Activated T-helper 2 cell treated with anti-CD3 and anti-CD28 coated beads, Interferon-gamma antibody, Interleukin-2, Interleukin-4, amounts not matched to agents 10 μg/mL and 5 μg/mL and 100 μg/mL, durations not matched to agents 14 hours and 24 hours and 36 hours (primary cell): ENCODE results near the gene CNTNAP2. TPM values are rescaled to one million over a fixed set of nuclear protein-coding genes. Genes with fewer than 3 reads are reported as not detected.
"Not testable (repeated sequence)": the region's sequence is repeated elsewhere in the genome, so short reads cannot be mapped to it uniquely, and the experiment has no call there.

Experiments
- DNase-seq: peaks from one replicate; pipeline ENCODE4 v3.0.0; 2021; ENCODE audit warnings: low spot score
- H3K27ac Mint-ChIP-seq: one replicate; pipeline ENCODE4 v1.8.0; 2021; ENCODE audit warnings: mixed read lengths
- H3K27me3 Mint-ChIP-seq: one replicate; pipeline ENCODE4 v1.8.0; 2021; ENCODE audit warnings: low read depth, mixed read lengths
- H3K36me3 Mint-ChIP-seq: one replicate; pipeline ENCODE4 v1.8.0; 2021; ENCODE audit warnings: low read depth, mixed read lengths
- H3K4me1 Mint-ChIP-seq: one replicate; pipeline ENCODE4 v1.8.0; 2021; ENCODE audit warnings: low read depth, mixed read lengths
- H3K4me3 Mint-ChIP-seq: one replicate; pipeline ENCODE4 v1.8.0; 2021; ENCODE audit warnings: low read depth, mild to moderate bottlenecking, moderate library complexity, mixed read lengths
- H3K9me3 Mint-ChIP-seq: one replicate; pipeline ENCODE4 v1.8.0; 2021; ENCODE audit warnings: mixed read lengths
- intact Hi-C: fragments of 100-400 bp; cut with micrococcal nuclease; formaldehyde crosslinking; loops from one replicate; pipeline ENCODE4 v1.15.1; 2023
- total RNA-seq: library from RNA; stranded (reverse); gene quantifications from 2 replicates; pipeline ENCODE4 v1.2.3, GENCODE V29; 2022

Gene CNTNAP2
- total RNA-seq, 1 donor from 2014 or later: not detected

DNA sequence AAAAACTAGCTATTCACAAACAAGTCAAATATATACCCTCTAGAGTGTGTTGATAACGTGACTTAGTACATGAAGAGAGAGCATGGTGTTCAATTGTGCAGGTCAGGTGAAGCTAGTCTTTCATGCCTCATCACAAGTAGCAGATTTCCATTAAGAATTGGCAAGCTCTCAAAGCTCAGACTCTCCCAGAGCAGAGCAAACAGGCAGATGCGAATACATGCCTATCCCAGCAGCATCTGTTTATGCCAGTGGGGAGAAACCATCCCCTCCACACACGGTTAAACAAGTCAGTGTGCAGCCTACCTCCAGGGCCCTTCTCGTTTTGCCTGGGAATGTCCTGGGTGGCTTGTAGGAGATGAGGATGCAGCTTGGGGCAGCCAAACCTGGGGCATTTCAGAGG is 1941.5 kb downstream of the CNTNAP2 start:
- H3K36me3 Mint-ChIP-seq: no peaks in the 10 kb centered on the region
- no peak overlapping the region for H3K27ac Mint-ChIP-seq
- H3K4me1 Mint-ChIP-seq: no peaks in the 10 kb centered on the region
- DNase-seq: no peak
- no peaks in the 10 kb centered on the region for H3K27me3 Mint-ChIP-seq
- intact Hi-C loops: no loop called here
- no peak overlapping the region for H3K4me3 Mint-ChIP-seq
- H3K9me3 Mint-ChIP-seq: no peaks in the 10 kb centered on the region

- no peaks in the 10 kb centered on the region for H3K36me3 Mint-ChIP-seq
- H3K27me3 Mint-ChIP-seq: no peaks in the 10 kb centered on the region
- H3K27ac Mint-ChIP-seq: no peak overlapping the region
- no peak for DNase-seq
- intact Hi-C loops: no loop called here
- no peak overlapping the region for H3K4me3 Mint-ChIP-seq
- H3K9me3 Mint-ChIP-seq: no peaks in the 10 kb centered on the region
- no peaks in the 10 kb centered on the region for H3K4me1 Mint-ChIP-seq
Observed at GRCh38 chr7:148058753-148059152, 1942.2 kb downstream of the CNTNAP2 start.

GRCh38 chr7:148060724-148061123 is 1944.1 kb downstream of the CNTNAP2 start:
- no peak overlapping the region for H3K4me3 Mint-ChIP-seq
- no peaks in the 10 kb centered on the region for H3K9me3 Mint-ChIP-seq
- H3K4me1 Mint-ChIP-seq: no peaks in the 10 kb centered on the region
- H3K27ac Mint-ChIP-seq: no peak overlapping the region
- no peaks in the 10 kb centered on the region for H3K36me3 Mint-ChIP-seq
- intact Hi-C loops: no loop called here
- DNase-seq: no peak
- H3K27me3 Mint-ChIP-seq: no peaks in the 10 kb centered on the region

DNA sequence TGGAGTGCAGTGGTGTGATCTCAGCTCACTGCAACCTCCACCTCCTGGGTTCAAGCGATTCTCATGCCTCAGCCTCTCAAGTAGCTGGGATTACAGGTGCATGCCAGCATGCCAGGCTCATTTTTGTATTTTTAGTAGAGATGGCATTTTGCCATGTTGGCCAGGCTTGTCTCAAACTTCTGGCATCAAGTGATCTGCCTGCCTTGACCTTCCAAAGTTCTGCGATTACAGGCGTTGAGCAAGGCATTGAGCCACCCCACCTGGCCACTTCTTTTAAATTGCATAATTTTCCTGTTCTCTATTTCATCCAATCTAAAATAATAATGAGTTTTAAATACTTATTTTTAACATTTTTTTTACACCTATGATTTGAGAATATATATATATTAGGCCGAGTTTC is 1961.5 kb downstream of the CNTNAP2 start:
- intact Hi-C loops, H3K4me1 Mint-ChIP-seq, H3K27me3 Mint-ChIP-seq, H3K9me3 Mint-ChIP-seq, DNase-seq, H3K36me3 Mint-ChIP-seq, H3K4me3 Mint-ChIP-seq, H3K27ac Mint-ChIP-seq: not testable (repeated sequence)

- H3K4me3 Mint-ChIP-seq: no peak overlapping the region
- DNase-seq: no peak
- H3K9me3 Mint-ChIP-seq: no peaks in the 10 kb centered on the region
- H3K27me3 Mint-ChIP-seq: no peaks in the 10 kb centered on the region
- intact Hi-C loops: no loop called here
- no peaks in the 10 kb centered on the region for H3K4me1 Mint-ChIP-seq
- no peak overlapping the region for H3K27ac Mint-ChIP-seq
- H3K36me3 Mint-ChIP-seq: no peaks in the 10 kb centered on the region
Observed at GRCh38 chr7:148079206-148080080, 1962.8 kb downstream of the CNTNAP2 start.

DNA sequence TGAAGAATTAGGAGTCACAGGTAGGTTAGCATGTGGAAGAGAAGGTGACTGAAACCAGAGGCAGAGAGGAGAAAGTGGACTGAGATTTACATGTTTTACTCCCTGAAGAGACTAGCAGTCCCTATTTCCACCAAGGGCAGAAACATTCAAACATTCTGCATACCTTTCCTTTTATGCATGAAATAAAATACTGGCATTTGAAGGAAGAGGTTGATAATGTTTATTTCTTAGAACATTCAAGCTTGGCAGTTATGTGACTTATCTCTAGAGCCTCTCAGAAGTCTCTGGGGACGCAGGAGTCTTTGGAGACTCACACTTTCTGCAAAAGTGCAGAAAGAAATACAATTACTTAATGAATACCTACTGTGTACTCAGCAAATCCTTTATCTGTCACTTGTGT is 1966.8 kb downstream of the CNTNAP2 start:
- no peaks in the 10 kb centered on the region for H3K9me3 Mint-ChIP-seq
- intact Hi-C loops: no loop called here
- H3K27me3 Mint-ChIP-seq: no peaks in the 10 kb centered on the region
- no peaks in the 10 kb centered on the region for H3K36me3 Mint-ChIP-seq
- DNase-seq: no peak
- no peaks in the 10 kb centered on the region for H3K4me1 Mint-ChIP-seq
- no peak overlapping the region for H3K4me3 Mint-ChIP-seq
- H3K27ac Mint-ChIP-seq: no peak overlapping the region

DNA sequence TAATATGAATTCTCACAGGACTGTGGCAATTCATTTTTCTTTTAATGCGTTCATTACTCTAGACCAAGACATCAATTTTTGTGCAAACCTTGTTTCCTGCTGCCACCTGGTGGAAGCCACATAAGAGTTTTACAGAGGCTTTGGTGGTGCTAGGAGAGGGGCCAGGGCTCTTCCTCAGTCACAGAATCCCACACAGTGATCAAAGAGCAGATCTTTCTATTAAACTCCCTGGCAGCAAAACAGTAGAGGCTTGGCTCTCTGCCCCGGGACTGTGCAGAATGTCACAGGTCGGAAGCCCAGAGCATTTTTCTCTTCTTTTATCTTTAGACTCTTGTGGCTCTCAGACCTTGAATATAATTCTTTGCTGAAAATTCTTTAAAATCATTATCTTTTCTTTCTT is 1967.5 kb downstream of the CNTNAP2 start:
- H3K27me3 Mint-ChIP-seq: no peaks in the 10 kb centered on the region
- no peaks in the 10 kb centered on the region for H3K4me1 Mint-ChIP-seq
- no peak overlapping the region for H3K27ac Mint-ChIP-seq
- no peak for DNase-seq
- no peak overlapping the region for H3K4me3 Mint-ChIP-seq
- H3K9me3 Mint-ChIP-seq: no peaks in the 10 kb centered on the region
- intact Hi-C loops: no loop called here
- no peaks in the 10 kb centered on the region for H3K36me3 Mint-ChIP-seq

DNA sequence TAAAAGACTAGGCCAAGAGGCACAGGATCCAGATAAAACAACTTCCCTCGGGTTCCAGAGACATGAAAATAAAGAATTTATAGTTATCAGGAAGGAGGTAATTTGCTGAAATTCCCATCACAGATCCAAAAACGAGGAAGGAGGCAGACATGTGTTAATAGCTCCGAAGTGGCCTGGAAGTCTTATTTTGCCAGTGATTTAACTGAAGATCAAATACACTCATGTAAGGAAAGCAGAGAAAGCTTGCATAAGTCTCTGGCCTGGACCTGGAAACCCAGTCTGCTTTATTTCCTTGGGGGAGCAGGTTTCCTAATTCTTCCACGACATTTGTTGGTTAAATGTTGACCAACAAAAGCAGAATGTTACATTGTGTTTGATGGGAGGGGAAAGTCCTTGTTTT is 1975.3 kb downstream of the CNTNAP2 start:
- no peak overlapping the region for H3K4me3 Mint-ChIP-seq
- H3K27me3 Mint-ChIP-seq: no peaks in the 10 kb centered on the region
- no peaks in the 10 kb centered on the region for H3K36me3 Mint-ChIP-seq
- no peak for DNase-seq
- intact Hi-C loops: no loop called here
- H3K9me3 Mint-ChIP-seq: no peaks in the 10 kb centered on the region
- H3K4me1 Mint-ChIP-seq: no peaks in the 10 kb centered on the region
- H3K27ac Mint-ChIP-seq: no peak overlapping the region

- Mint-ChIP-seq H3K27me3 (no peaks in the 10 kb centered on the region), H3K9me3 (no peaks in the 10 kb centered on the region), H3K4me1 (no peaks in the 10 kb centered on the region), H3K36me3 (no peaks in the 10 kb centered on the region), H3K27ac (no peak overlapping the region), H3K4me3 (no peak overlapping the region)
- no peak for DNase-seq
- intact Hi-C loops: no loop called here
Observed at GRCh38 chr7:148093375-148094166, 1977.0 kb downstream of the CNTNAP2 start.

DNA sequence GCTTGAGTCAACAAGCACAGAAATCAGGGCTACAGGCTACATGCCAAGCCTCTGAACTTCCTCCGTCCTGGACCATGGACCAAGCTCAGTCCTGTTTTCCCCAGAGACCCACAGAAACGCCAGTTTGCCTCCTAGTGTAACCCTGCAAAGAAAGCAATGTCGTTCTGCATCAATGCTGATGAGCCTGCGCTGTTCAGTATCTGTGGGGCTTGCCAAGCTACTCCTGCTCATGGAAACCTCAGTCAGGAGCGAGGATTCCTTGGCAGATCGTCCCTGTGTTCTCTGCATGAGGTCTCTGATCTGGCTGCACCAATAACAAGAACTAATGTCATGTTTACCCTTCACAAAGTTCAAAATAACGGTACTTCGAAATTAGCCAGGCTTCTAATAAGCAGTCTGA is 1978.5 kb downstream of the CNTNAP2 start:
- Mint-ChIP-seq H3K9me3 (no peaks in the 10 kb centered on the region), H3K27me3 (no peaks in the 10 kb centered on the region), H3K4me3 (no peak overlapping the region), H3K36me3 (no peaks in the 10 kb centered on the region), H3K4me1 (no peaks in the 10 kb centered on the region), H3K27ac (no peak overlapping the region)
- intact Hi-C loops: no loop called here
- no peak for DNase-seq

DNA sequence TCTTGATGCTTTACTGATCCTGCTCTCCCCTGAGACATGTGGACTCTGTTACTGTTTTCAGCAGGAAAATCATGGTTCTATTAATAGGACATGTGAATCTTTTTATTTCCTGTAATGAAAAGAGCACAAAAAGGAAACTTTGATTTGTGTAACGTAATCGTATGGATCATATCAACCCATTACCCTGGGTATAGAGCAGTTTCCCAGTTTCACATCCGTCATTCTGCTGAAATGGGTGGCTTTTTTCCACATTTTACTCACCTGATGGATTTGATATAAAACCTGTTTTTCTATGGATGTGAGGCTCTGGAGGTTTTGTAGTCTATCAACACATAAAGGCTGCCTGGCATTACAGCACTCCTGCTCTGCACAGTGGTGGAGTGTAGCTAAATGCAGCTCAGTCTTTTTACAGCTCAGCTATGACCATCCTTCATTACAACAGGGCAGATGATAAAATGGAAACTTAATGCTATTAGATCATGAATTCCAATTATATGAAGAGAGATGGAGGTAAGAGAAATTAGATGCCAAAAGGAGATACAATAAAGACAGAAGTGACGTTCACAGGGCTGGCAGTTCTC is 1987.6 kb downstream of the CNTNAP2 start:
- DNase-seq: no peak
- H3K27ac Mint-ChIP-seq: no peak overlapping the region
- H3K9me3 Mint-ChIP-seq: no peaks in the 10 kb centered on the region
- intact Hi-C loops: no loop called here
- H3K27me3 Mint-ChIP-seq: no peaks in the 10 kb centered on the region
- no peaks in the 10 kb centered on the region for H3K36me3 Mint-ChIP-seq
- no peak overlapping the region for H3K4me3 Mint-ChIP-seq
- H3K4me1 Mint-ChIP-seq: no peaks in the 10 kb centered on the region

DNA sequence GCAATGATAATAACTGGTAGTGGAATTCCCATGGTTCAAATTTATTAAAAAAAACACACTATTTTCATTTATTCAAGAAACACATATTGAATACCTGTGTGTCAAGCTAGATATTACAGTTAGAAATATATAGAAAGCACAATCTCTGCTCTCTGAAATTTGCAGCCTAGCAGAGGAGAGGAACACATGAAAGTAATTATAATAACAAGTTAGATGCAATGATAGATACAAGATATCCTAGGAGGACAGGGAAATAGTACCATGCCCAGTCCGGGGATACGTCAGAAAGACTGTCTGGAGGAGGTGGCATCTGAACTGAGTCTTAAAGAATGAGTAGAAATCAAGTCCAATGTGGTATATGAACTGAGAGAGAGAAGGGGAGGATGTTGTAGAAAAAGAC is 1988.3 kb downstream of the CNTNAP2 start:
- H3K9me3 Mint-ChIP-seq: no peaks in the 10 kb centered on the region
- no peaks in the 10 kb centered on the region for H3K4me1 Mint-ChIP-seq
- no peak for DNase-seq
- intact Hi-C loops: no loop called here
- no peak overlapping the region for H3K4me3 Mint-ChIP-seq
- H3K27ac Mint-ChIP-seq: no peak overlapping the region
- no peaks in the 10 kb centered on the region for H3K27me3 Mint-ChIP-seq
- H3K36me3 Mint-ChIP-seq: no peaks in the 10 kb centered on the region

DNA sequence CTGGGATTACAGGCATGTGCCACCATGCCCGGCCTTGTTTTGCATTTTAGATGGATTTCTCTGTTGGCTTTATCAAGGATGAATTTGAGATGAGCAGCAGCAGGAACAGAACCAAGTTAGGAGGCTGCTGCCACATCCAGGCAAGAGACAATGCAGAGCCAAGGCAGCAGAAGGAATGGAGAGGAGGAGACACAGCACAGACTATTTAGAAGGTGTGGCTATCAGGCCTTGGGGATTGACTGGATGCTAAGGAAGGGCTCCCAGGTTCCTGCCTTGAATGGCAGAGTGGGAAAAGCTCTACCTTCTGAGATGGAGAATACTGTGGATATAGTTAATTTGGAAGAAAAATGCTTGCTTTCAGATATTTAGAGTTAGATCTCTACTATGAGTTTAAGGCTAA is 1989.3 kb downstream of the CNTNAP2 start:
- DNase-seq: no peak
- Mint-ChIP-seq H3K27me3 (no peaks in the 10 kb centered on the region), H3K4me1 (no peaks in the 10 kb centered on the region), H3K36me3 (no peaks in the 10 kb centered on the region), H3K4me3 (no peak overlapping the region), H3K27ac (no peak overlapping the region), H3K9me3 (no peaks in the 10 kb centered on the region)
- intact Hi-C loops: no loop called here
